H1 (cell line): ENCODE data around the gene OR2F1. TPM values are rescaled to one million over a fixed set of nuclear protein-coding genes. Genes with fewer than 3 reads are reported as not detected.

Experiments used
- CTCF ChIA-PET: fragments of 300-600 bp; sonication (Branson Sonifier 250); formaldehyde crosslinking; loops from one replicate; lab custom pipeline; 2021; ENCODE audit not compliant: partially characterized antibody; lab: Charles Lee
- POLR2A ChIA-PET: fragments of 300-600 bp; sonication (Branson Sonifier 250); formaldehyde crosslinking; loops from one replicate; lab custom pipeline; 2021; ENCODE audit warnings: inconsistent platforms; ENCODE audit not compliant: partially characterized antibody; lab: Charles Lee
- DNase-seq, 2 experiments: peaks; one replicate each; pipeline versions ENCODE4 v3.0.0 to v3.0.0-alpha.2; 2010 to 2022; ENCODE audit warnings: low spot score in 2 of 2, low read depth in 1 of 2, mixed read lengths in 1 of 2
- FAIRE-seq: peaks from 2 replicates; lab custom pipeline; 2011; peaks lifted over from hg19 to GRCh38; lab: Jason Lieb, UNC
- H2AFZ ChIP-seq: 2 replicates; pipeline ENCODE4 v1.8.1; 2012; ENCODE audit warnings: low read length, inconsistent platforms
- H2AK5ac ChIP-seq: 2 replicates; pipeline ENCODE4 v1.6.1; 2013; ENCODE audit warnings: low read depth, low read length
- H2BK120ac ChIP-seq: replicated peaks from 2 replicates; pipeline ENCODE3; 2013; ENCODE audit warnings: low read depth, low read length, inconsistent platforms
- H2BK12ac ChIP-seq: 2 replicates; pipeline ENCODE4 v1.6.1; 2013; ENCODE audit warnings: low read depth, low read length
- H2BK15ac ChIP-seq: 2 replicates; pipeline ENCODE4 v1.6.1; 2013; ENCODE audit warnings: low read length
- H2BK20ac ChIP-seq: 2 replicates; pipeline ENCODE4 v1.6.1; 2013; ENCODE audit warnings: low read length
- H2BK5ac ChIP-seq: 2 replicates; pipeline ENCODE4 v1.6.1; 2013; ENCODE audit warnings: low read depth, low read length
- H3K14ac ChIP-seq: 2 replicates; pipeline ENCODE4 v1.6.1; 2013; ENCODE audit warnings: inconsistent platforms; ENCODE audit not compliant: insufficient read length
- H3K18ac ChIP-seq: 2 replicates; pipeline ENCODE4 v1.6.1; 2013; ENCODE audit warnings: low read length; ENCODE audit errors: extremely low read depth
- H3K23ac ChIP-seq: 2 replicates; pipeline ENCODE4 v1.6.1; 2013; ENCODE audit warnings: inconsistent platforms; ENCODE audit not compliant: insufficient read length
- H3K23me2 ChIP-seq: 2 replicates; pipeline ENCODE4 v1.6.1; 2013; ENCODE audit warnings: low read depth, low read length
- H3K27ac ChIP-seq: 2 replicates; pipeline ENCODE4 v1.6.1; 2011; ENCODE audit warnings: low read depth, low read length, inconsistent platforms
- H3K27me3 ChIP-seq, 4 experiments: replicated peaks in 1 of 4; 1 replicate in 1 of 4; 2 replicates in 3 of 4; pipeline versions ENCODE4 v1.6.1 to v1.8.1; 2011 to 2013; ENCODE audit warnings: low read length in 3 of 4, mild to moderate bottlenecking in 3 of 4, inconsistent platforms in 2 of 4, mixed read lengths in 2 of 4, moderate library complexity in 1 of 4; ENCODE audit not compliant: control insufficient read depth in 3 of 4, insufficient read depth in 3 of 4; ENCODE audit errors: extremely low read depth in 1 of 4
- H3K36me3 ChIP-seq, 4 experiments: 2 replicates each; pipeline versions ENCODE4 v1.6.1 to v1.8.1; 2011 to 2013; ENCODE audit warnings: mild to moderate bottlenecking in 4 of 4, low read length in 3 of 4, moderate library complexity in 2 of 4, control low read depth in 1 of 4, inconsistent platforms in 1 of 4; ENCODE audit not compliant: insufficient read depth in 4 of 4, control insufficient read depth in 2 of 4
- H3K4ac ChIP-seq: replicated peaks from 2 replicates; pipeline ENCODE3; 2013; ENCODE audit warnings: low read length, low read depth, mixed read lengths, inconsistent platforms; ENCODE audit not compliant: insufficient read length
- H3K4me1 ChIP-seq, 4 experiments: replicated peaks in 1 of 4; 1 replicate in 1 of 4; 2 replicates in 3 of 4; pipeline versions ENCODE4 v1.6.1 to v1.8.1; 2011 to 2013; ENCODE audit warnings: low read length in 3 of 4, inconsistent platforms in 2 of 4, mixed read lengths in 1 of 4; ENCODE audit not compliant: insufficient read depth in 4 of 4, control insufficient read depth in 3 of 4
- H3K4me2 ChIP-seq, 2 experiments: 2 replicates each; pipeline versions ENCODE4 v1.6.1 to v1.8.1; 2011 to 2013; ENCODE audit warnings: low read depth in 2 of 2, low read length in 2 of 2, control low read depth in 1 of 2, inconsistent platforms in 1 of 2, mild to moderate bottlenecking in 1 of 2; ENCODE audit not compliant: insufficient read depth in 1 of 2
- H3K4me3 ChIP-seq, 4 experiments: fragments of 200-600, 300-600 bp in 1 of 4; sonication (generic), shearing (Covaris generic), sonication (Bioruptor Twin) in 1 of 4; 2 replicates each; pipeline versions ENCODE4 v1.5.1 to v1.8.1; 2011 to 2016; ENCODE audit warnings: low read length in 4 of 4, low read depth in 3 of 4, control low read depth in 2 of 4, inconsistent platforms in 2 of 4, mild to moderate bottlenecking in 2 of 4, mixed read lengths in 1 of 4, moderate library complexity in 1 of 4; ENCODE audit not compliant: insufficient read depth in 2 of 4; ENCODE audit errors: extremely low read depth in 1 of 4
- H3K56ac ChIP-seq: replicated peaks from 2 replicates; pipeline ENCODE3; 2013; ENCODE audit warnings: low read depth, mild to moderate bottlenecking, mixed read lengths, low read length, inconsistent platforms; ENCODE audit not compliant: insufficient read length
- H3K79me1 ChIP-seq: 2 replicates; pipeline ENCODE4 v1.6.1; 2013; ENCODE audit warnings: low read depth, low read length, control low read depth
- H3K79me2 ChIP-seq, 2 experiments: 2 replicates each; pipeline versions ENCODE4 v1.6.1 to v1.8.1; 2012 to 2013; ENCODE audit warnings: low read length in 2 of 2, mild to moderate bottlenecking in 2 of 2, inconsistent platforms in 1 of 2; ENCODE audit not compliant: insufficient read depth in 2 of 2, control insufficient read depth in 1 of 2
- H3K9ac ChIP-seq, 4 experiments: replicated peaks in 1 of 4; 1 replicate in 1 of 4; 2 replicates in 3 of 4; pipeline versions ENCODE4 v1.6.1 to v1.8.1; 2011 to 2013; ENCODE audit warnings: low read depth in 3 of 4, low read length in 3 of 4, control low read depth in 2 of 4, mild to moderate bottlenecking in 2 of 4, moderate library complexity in 2 of 4, inconsistent platforms in 1 of 4; ENCODE audit errors: extremely low read depth in 1 of 4
- H3K9me3 ChIP-seq, 2 experiments: 2 replicates each; pipeline versions ENCODE4 v1.6.1 to v1.8.1; 2012 to 2013; ENCODE audit warnings: mild to moderate bottlenecking in 2 of 2, moderate library complexity in 2 of 2, control low read depth in 1 of 2, inconsistent platforms in 1 of 2, low read depth in 1 of 2, low read length in 1 of 2, mixed read lengths in 1 of 2; ENCODE audit not compliant: insufficient read depth in 2 of 2
- H4K20me1 ChIP-seq, 2 experiments: replicated peaks in 1 of 2; 2 replicates each; pipeline versions ENCODE3 to v1.8.1; 2011 to 2013; ENCODE audit warnings: inconsistent platforms in 2 of 2, low read length in 2 of 2, mild to moderate bottlenecking in 1 of 2; ENCODE audit not compliant: insufficient read depth in 2 of 2, control insufficient read depth in 1 of 2
- H4K5ac ChIP-seq: 2 replicates; pipeline ENCODE4 v1.6.1; 2013; ENCODE audit warnings: low read length, low read depth, mixed read lengths, inconsistent platforms; ENCODE audit not compliant: insufficient read length
- H4K8ac ChIP-seq: 2 replicates; pipeline ENCODE4 v1.8.0; 2013; ENCODE audit warnings: mild to moderate bottlenecking, moderate library complexity, low read length, inconsistent platforms; ENCODE audit not compliant: insufficient read depth; ENCODE audit errors: extremely low read depth
- H4K91ac ChIP-seq: replicated peaks from 2 replicates; pipeline ENCODE3; 2013; ENCODE audit warnings: low read length, mixed read lengths, inconsistent platforms; ENCODE audit not compliant: insufficient read length
- TCF12 ChIP-seq: IDR thresholded peaks from 2 replicates; pipeline ENCODE4 v1.6.1; 2011; ENCODE audit warnings: low read depth, mild to moderate bottlenecking, low read length
- WGBS, 2 experiments: shearing (Covaris generic) in 1 of 2; methylation state at CpG; one replicate each; pipeline versions ENCODE4 v1.1.6 to v1.1.7; 2013 to 2015; ENCODE audit warnings: low lambda C conversion rate in 2 of 2, mixed read lengths in 2 of 2, inconsistent platforms in 1 of 2, low coverage in 1 of 2, missing lambda C conversion rate in 1 of 2; ENCODE audit not compliant: insufficient replicate concordance in 2 of 2, insufficient coverage in 1 of 2, insufficient read length in 1 of 2; ENCODE audit errors: extremely low coverage in 1 of 2, missing lambda C conversion rate in 1 of 2; 5-methylcytosine and 5-hydroxymethylcytosine counted together
- long read RNA-seq, 2 experiments: library from RNA in 1 of 2; library from capped mRNA in 1 of 2; stranded (forward); transcript quantifications; one replicate each; pipeline ENCODE4 v2.0.0, GENCODE V29; 2021; ENCODE audit warnings: inconsistent platforms in 1 of 2
- polyA minus RNA-seq, 3 experiments: library from RNA; depleted of rRNA, polyadenylated mRNA; stranded (reverse); fragments of >200 nt; gene quantifications; 1 replicate in 2 of 3; 2 replicates in 1 of 3; pipeline ENCODE4 v1.2.3, GENCODE V29; 2011
- polyA plus RNA-seq, 7 experiments: library from polyadenylated mRNA; depleted of rRNA in 3 of 7; stranded (reverse) in 5 of 7; unstranded in 2 of 7; fragments of >200 nt in 5 of 7; fragments of 200-250 nt in 2 of 7; gene quantifications; 1 replicate in 5 of 7; 2 replicates in 1 of 7; 4 replicates in 1 of 7; pipeline versions ENCODE4 v1.2.1 to v1.2.3, GENCODE V29; 2011 to 2013; ENCODE audit warnings: missing spikeins in 2 of 7, mixed read lengths in 2 of 7
- total RNA-seq: library from RNA; stranded (reverse); fragmentation: NEBNext Ultra II Directional; extraction: Animal tissue kit (Norgen Biotek cat#: 25700); gene quantifications from 2 replicates; pipeline ENCODE4 v1.2.1, GENCODE V29; 2021

The OR2F1 gene, protein sequence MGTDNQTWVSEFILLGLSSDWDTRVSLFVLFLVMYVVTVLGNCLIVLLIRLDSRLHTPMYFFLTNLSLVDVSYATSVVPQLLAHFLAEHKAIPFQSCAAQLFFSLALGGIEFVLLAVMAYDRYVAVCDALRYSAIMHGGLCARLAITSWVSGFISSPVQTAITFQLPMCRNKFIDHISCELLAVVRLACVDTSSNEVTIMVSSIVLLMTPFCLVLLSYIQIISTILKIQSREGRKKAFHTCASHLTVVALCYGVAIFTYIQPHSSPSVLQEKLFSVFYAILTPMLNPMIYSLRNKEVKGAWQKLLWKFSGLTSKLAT
- total RNA-seq: 0.19 TPM in 1 of 2 replicates, not detected in the other
- polyA plus RNA-seq (2011; rRNA removed): 0.08 TPM in 1 of 2 replicates, not detected in the other
- polyA plus RNA-seq (2011; cell fraction: cytosol; rRNA removed): not detected
- not detected for polyA plus RNA-seq (2011; cell fraction: nucleus; rRNA removed)
- not detected in 4 replicates for polyA plus RNA-seq (2012, experiment 1 of 2)
- not detected for polyA plus RNA-seq (2012, experiment 2 of 2)
- 0.20 TPM for polyA plus RNA-seq (2013, experiment 1 of 2)
- polyA plus RNA-seq (2013, experiment 2 of 2): 0.31 TPM
- 0.41 TPM in 1 of 2 replicates, not detected in the other for polyA minus RNA-seq (2011; rRNA and poly(A)+ RNA removed)
- polyA minus RNA-seq (2011; cell fraction: cytosol; rRNA and poly(A)+ RNA removed): not detected
- polyA minus RNA-seq (2011; cell fraction: nucleus; rRNA and poly(A)+ RNA removed): not detected
- long read RNA-seq, experiment 1: 0 reads
- long read RNA-seq, experiment 2: 0 reads

GRCh38 chr7:143954544-143954943, at the start of gene OR2F1:
TSS of gene OR2F1 (plus strand) at chr7:143954844. CDS start at chr7:143959971, 5,127 bp downstream.
- CTCF ChIA-PET: no interaction called here
- no peaks in the 10 kb centered on the region for H3K79me2 ChIP-seq
- H2BK20ac ChIP-seq: no peak within 1 kb of the TSS
- WGBS, 2 experiments: 93 to 100% methylated on average over 1 to 3 of the region's 3 CpGs
- no peaks in the 10 kb centered on the region for H3K79me1 ChIP-seq
- no peak within 1 kb of the TSS for H3K27ac ChIP-seq
- no peaks in the 10 kb centered on the region for H3K36me3 ChIP-seq
- H4K91ac ChIP-seq: no peak within 1 kb of the TSS
- H3K4ac ChIP-seq: no peak within 1 kb of the TSS
- POLR2A ChIA-PET: no interaction called here
- peaks cover 0 to 4% (median 0%) of the 10 kb centered on the region in 4 experiments; a peak in 1 of 7 replicates for H3K4me1 ChIP-seq
- no peak within 1 kb of the TSS for H2AFZ ChIP-seq
- no peaks in the 10 kb centered on the region for H3K23me2 ChIP-seq
- no peak within 1 kb of the TSS for H3K4me2 ChIP-seq
- no peak within 1 kb of the TSS for H3K56ac ChIP-seq
- H3K18ac ChIP-seq: no peak within 1 kb of the TSS
- no peak within 1 kb of the TSS for H4K8ac ChIP-seq
- H3K9me3 ChIP-seq: no peaks in the 10 kb centered on the region
- no peak within 1 kb of the TSS for H2BK5ac ChIP-seq
- no peaks in the 10 kb centered on the region for H4K20me1 ChIP-seq
- no peak for FAIRE-seq
- no peak within 1 kb of the TSS for H4K5ac ChIP-seq
- no peaks in the 10 kb centered on the region for H3K27me3 ChIP-seq
- no peak within 1 kb of the TSS for H3K4me3 ChIP-seq
- no peak within 1 kb of the TSS for H2BK12ac ChIP-seq
- H2BK15ac ChIP-seq: no peak within 1 kb of the TSS
- TF ChIP-seq TCF12: no peak
- TF ChIP-seq, all 59 proteins: peak for 0
- Histone ChIP-seq H3K23ac (no peak within 1 kb of the TSS), H3K9ac (no peak within 1 kb of the TSS), H3K14ac (no peak within 1 kb of the TSS), H2AK5ac (no peak within 1 kb of the TSS), H2BK120ac (no peak within 1 kb of the TSS)
- no peak for DNase-seq
